Measurements from ENCODE around the gene KRT23. TPM values are rescaled to one million over a fixed set of nuclear protein-coding genes. Genes with fewer than 3 reads are reported as not detected.
A peak's percentile ranks its signal among the peaks of the same experiment; 100 is the strongest.

The KRT23 gene
- total and polyA plus RNA-seq, 2 of the 13 experiments (the other 11 are each of a cell fraction or from before 2014, with no cell fraction given), result 24.7 to 51.1 TPM

- TF ChIP-seq, protein P1, sequence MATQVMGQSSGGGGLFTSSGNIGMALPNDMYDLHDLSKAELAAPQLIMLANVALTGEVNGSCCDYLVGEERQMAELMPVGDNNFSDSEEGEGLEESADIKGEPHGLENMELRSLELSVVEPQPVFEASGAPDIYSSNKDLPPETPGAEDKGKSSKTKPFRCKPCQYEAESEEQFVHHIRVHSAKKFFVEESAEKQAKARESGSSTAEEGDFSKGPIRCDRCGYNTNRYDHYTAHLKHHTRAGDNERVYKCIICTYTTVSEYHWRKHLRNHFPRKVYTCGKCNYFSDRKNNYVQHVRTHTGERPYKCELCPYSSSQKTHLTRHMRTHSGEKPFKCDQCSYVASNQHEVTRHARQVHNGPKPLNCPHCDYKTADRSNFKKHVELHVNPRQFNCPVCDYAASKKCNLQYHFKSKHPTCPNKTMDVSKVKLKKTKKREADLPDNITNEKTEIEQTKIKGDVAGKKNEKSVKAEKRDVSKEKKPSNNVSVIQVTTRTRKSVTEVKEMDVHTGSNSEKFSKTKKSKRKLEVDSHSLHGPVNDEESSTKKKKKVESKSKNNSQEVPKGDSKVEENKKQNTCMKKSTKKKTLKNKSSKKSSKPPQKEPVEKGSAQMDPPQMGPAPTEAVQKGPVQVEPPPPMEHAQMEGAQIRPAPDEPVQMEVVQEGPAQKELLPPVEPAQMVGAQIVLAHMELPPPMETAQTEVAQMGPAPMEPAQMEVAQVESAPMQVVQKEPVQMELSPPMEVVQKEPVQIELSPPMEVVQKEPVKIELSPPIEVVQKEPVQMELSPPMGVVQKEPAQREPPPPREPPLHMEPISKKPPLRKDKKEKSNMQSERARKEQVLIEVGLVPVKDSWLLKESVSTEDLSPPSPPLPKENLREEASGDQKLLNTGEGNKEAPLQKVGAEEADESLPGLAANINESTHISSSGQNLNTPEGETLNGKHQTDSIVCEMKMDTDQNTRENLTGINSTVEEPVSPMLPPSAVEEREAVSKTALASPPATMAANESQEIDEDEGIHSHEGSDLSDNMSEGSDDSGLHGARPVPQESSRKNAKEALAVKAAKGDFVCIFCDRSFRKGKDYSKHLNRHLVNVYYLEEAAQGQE (IDR thresholded peaks at IDR 0.05; ENCODE audit: borderline replicate concordance in 1 of 2, low read depth in 1 of 2, low read length in 2 of 2), result no peak
- TF ChIP-seq ZNF644 (CRISPR knock-in tag; IDR thresholded peaks at IDR 0.05; ENCODE audit: low read depth) (no peak), ZNF704 (CRISPR knock-in tag; IDR thresholded peaks at IDR 0.05; ENCODE audit: borderline replicate concordance) (no peak), NFYB (CRISPR knock-in tag; IDR thresholded peaks at IDR 0.05) (no peak), ZNF841 (CRISPR knock-in tag; IDR thresholded peaks at IDR 0.05; ENCODE audit: borderline replicate concordance) (no peak), SRY (CRISPR knock-in tag; IDR thresholded peaks at IDR 0.05) (no peak), WIZ (CRISPR knock-in tag; IDR thresholded peaks at IDR 0.05) (no peak), HOXA7 (CRISPR knock-in tag; IDR thresholded peaks at IDR 0.05) (no peak), MED8 (CRISPR knock-in tag; IDR thresholded peaks at IDR 0.05; ENCODE audit: insufficient replicate concordance) (no peak), ZNF672 (CRISPR knock-in tag; IDR thresholded peaks at IDR 0.05) (no peak), SKI (IDR thresholded peaks at IDR 0.05; ENCODE audit: partially characterized antibody) (no peak), KDM4B (CRISPR knock-in tag; IDR thresholded peaks at IDR 0.05) (no peak), HIVEP1 (CRISPR knock-in tag; IDR thresholded peaks at IDR 0.05) (no peak), KLF13 (CRISPR knock-in tag; IDR thresholded peaks at IDR 0.05) (no peak), FIP1L1 (IDR thresholded peaks at IDR 0.05; ENCODE audit: borderline replicate concordance, insufficient read depth, low read depth, low read length) (no peak), POGZ (CRISPR knock-in tag; IDR thresholded peaks at IDR 0.05) (0 out of 2 replicates have a peak, but pooled peaks have one; percentile 17), NFKB2 (CRISPR knock-in tag; IDR thresholded peaks at IDR 0.05; ENCODE audit: borderline replicate concordance) (no peak), ZFP62 (CRISPR knock-in tag; IDR thresholded peaks at IDR 0.05) (no peak), ZNF441 (CRISPR knock-in tag; IDR thresholded peaks at IDR 0.05; ENCODE audit: borderline replicate concordance) (no peak)
- TF ChIP-seq, protein P2, sequence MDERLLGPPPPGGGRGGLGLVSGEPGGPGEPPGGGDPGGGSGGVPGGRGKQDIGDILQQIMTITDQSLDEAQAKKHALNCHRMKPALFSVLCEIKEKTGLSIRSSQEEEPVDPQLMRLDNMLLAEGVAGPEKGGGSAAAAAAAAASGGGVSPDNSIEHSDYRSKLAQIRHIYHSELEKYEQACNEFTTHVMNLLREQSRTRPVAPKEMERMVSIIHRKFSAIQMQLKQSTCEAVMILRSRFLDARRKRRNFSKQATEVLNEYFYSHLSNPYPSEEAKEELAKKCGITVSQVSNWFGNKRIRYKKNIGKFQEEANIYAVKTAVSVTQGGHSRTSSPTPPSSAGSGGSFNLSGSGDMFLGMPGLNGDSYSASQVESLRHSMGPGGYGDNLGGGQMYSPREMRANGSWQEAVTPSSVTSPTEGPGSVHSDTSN (CRISPR knock-in tag; IDR thresholded peaks at IDR 0.05), result no peak
- TF ChIP-seq, protein P3, sequence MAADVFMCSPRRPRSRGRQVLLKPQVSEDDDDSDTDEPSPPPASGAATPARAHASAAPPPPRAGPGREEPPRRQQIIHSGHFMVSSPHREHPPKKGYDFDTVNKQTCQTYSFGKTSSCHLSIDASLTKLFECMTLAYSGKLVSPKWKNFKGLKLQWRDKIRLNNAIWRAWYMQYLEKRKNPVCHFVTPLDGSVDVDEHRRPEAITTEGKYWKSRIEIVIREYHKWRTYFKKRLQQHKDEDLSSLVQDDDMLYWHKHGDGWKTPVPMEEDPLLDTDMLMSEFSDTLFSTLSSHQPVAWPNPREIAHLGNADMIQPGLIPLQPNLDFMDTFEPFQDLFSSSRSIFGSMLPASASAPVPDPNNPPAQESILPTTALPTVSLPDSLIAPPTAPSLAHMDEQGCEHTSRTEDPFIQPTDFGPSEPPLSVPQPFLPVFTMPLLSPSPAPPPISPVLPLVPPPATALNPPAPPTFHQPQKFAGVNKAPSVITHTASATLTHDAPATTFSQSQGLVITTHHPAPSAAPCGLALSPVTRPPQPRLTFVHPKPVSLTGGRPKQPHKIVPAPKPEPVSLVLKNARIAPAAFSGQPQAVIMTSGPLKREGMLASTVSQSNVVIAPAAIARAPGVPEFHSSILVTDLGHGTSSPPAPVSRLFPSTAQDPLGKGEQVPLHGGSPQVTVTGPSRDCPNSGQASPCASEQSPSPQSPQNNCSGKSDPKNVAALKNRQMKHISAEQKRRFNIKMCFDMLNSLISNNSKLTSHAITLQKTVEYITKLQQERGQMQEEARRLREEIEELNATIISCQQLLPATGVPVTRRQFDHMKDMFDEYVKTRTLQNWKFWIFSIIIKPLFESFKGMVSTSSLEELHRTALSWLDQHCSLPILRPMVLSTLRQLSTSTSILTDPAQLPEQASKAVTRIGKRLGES (CRISPR knock-in tag; IDR thresholded peaks at IDR 0.05; ENCODE audit: borderline replicate concordance), result no peak
Observed at GRCh38 chr17:40903129-40903847, 34.2 kb downstream of the KRT23 start (continued).
